HepG2 (cell line): ENCODE measurements around the gene AS3MT. TPM values are rescaled to one million over a fixed set of nuclear protein-coding genes. Genes with fewer than 3 reads are reported as not detected.

ENCODE experiments used
- ARID2 ChIP-seq: sonication (generic); formaldehyde crosslinking; IDR thresholded peaks from 2 replicates; pipeline ENCODE4 v1.8.1; 2022; ENCODE audit warnings: mild to moderate bottlenecking, missing genetic modification reagents, borderline replicate concordance
- ATF7-NPFF ChIP-seq: sonication (generic); formaldehyde crosslinking; IDR thresholded peaks from 2 replicates; pipeline ENCODE4 v1.8.1; 2023; ENCODE audit warnings: mild to moderate bottlenecking, low read depth, missing genetic modification reagents, moderate library complexity
- BCL3 ChIP-seq: sonication (generic); formaldehyde crosslinking; IDR thresholded peaks from 2 replicates; pipeline ENCODE4 v1.5.1; 2020; ENCODE audit warnings: mild to moderate bottlenecking, missing genetic modification reagents, moderate library complexity
- BORCS8-MEF2B ChIP-seq: sonication (generic); formaldehyde crosslinking; IDR thresholded peaks from 2 replicates; pipeline ENCODE4 v1.8.0; 2022; ENCODE audit warnings: mild to moderate bottlenecking, missing genetic modification reagents
- CREM ChIP-seq, 2 experiments: sonication (generic) in 1 of 2; formaldehyde crosslinking in 1 of 2; IDR thresholded peaks; 2 replicates each; pipeline versions ENCODE4 v1.4.0 to v1.6.1; 2016 to 2020; ENCODE audit warnings: antibody characterized with exemption in 1 of 2, mild to moderate bottlenecking in 1 of 2, missing genetic modification reagents in 1 of 2
- GMEB2 ChIP-seq: IDR thresholded peaks from 2 replicates; pipeline ENCODE4 v1.6.1; 2016; ENCODE audit warnings: missing biosample characterization, missing genetic modification reagents, low read depth
- HMG20B ChIP-seq: conservative IDR thresholded peaks from 2 replicates; pipeline ENCODE4 v1.6.1; 2016; ENCODE audit warnings: missing genetic modification reagents, missing compliant biosample characterization
- KAT8 ChIP-seq: IDR thresholded peaks from 2 replicates; pipeline ENCODE4 v1.6.1; 2016; ENCODE audit warnings: missing genetic modification reagents, missing compliant biosample characterization
- LCORL ChIP-seq, 2 experiments: fragments of 450-650 bp in 1 of 2; sonication (generic) in 1 of 2; formaldehyde crosslinking in 1 of 2; IDR thresholded peaks; 2 replicates each; pipeline versions ENCODE4 v1.5.0 to v1.6.1; 2017 to 2020; ENCODE audit warnings: antibody characterized with exemption in 1 of 2, missing genetic modification reagents in 1 of 2
- MZF1 ChIP-seq: sonication (generic); formaldehyde crosslinking; IDR thresholded peaks from 2 replicates; pipeline ENCODE4 v1.8.1; 2023; ENCODE audit warnings: mild to moderate bottlenecking, missing genetic modification reagents, borderline replicate concordance
- NR2F6 ChIP-seq, 2 experiments: IDR thresholded peaks; 2 replicates each; pipeline ENCODE4 v1.6.1; 2016; ENCODE audit warnings: antibody characterized with exemption in 1 of 2, mild to moderate bottlenecking in 1 of 2
- REPIN1 ChIP-seq: sonication (generic); formaldehyde crosslinking; IDR thresholded peaks from 2 replicates; pipeline ENCODE4 v1.8.0; 2022; ENCODE audit warnings: missing genetic modification reagents, low read depth, mild to moderate bottlenecking, borderline replicate concordance
- SRY ChIP-seq: sonication (generic); formaldehyde crosslinking; IDR thresholded peaks from 2 replicates; pipeline ENCODE4 v1.8.0; 2022; ENCODE audit warnings: mild to moderate bottlenecking, missing genetic modification reagents
- TFAP4 ChIP-seq: sonication (generic); IDR thresholded peaks from 2 replicates; pipeline ENCODE4 v1.6.1; 2016; ENCODE audit warnings: low read depth, borderline replicate concordance
- ZBTB2 ChIP-seq: sonication (generic); formaldehyde crosslinking; IDR thresholded peaks from 2 replicates; pipeline ENCODE4 v1.8.0; 2022; ENCODE audit warnings: low read depth, missing genetic modification reagents
- ZNF10 ChIP-seq: sonication (generic); formaldehyde crosslinking; IDR thresholded peaks from 2 replicates; pipeline ENCODE4 v1.4.0; 2020; ENCODE audit warnings: mild to moderate bottlenecking, low read depth, missing genetic modification reagents, borderline replicate concordance
- ZNF253 ChIP-seq: sonication (generic); formaldehyde crosslinking; IDR thresholded peaks from 2 replicates; pipeline ENCODE4 v1.8.0; 2022; ENCODE audit warnings: mild to moderate bottlenecking, missing genetic modification reagents, borderline replicate concordance
- ZNF282 ChIP-seq: fragments of 450-650 bp; IDR thresholded peaks from 2 replicates; pipeline ENCODE4 v1.6.1; 2018; ENCODE audit not compliant: partially characterized antibody
- ZNF564 ChIP-seq: sonication (generic); formaldehyde crosslinking; IDR thresholded peaks from 2 replicates; pipeline ENCODE4 v1.8.1; 2023; ENCODE audit warnings: mild to moderate bottlenecking, missing genetic modification reagents
- ZNF589 ChIP-seq: sonication (generic); formaldehyde crosslinking; conservative IDR thresholded peaks from 2 replicates; pipeline ENCODE4 v1.8.0; 2022; ENCODE audit warnings: mild to moderate bottlenecking, moderate library complexity, missing genetic modification reagents
- ZNF777 ChIP-seq: sonication (generic); formaldehyde crosslinking; IDR thresholded peaks from 2 replicates; pipeline ENCODE4 v1.4.0; 2020; ENCODE audit warnings: missing genetic modification reagents
- polyA plus RNA-seq, 8 experiments: library from polyadenylated mRNA; depleted of rRNA in 3 of 8; stranded (reverse) in 7 of 8; unstranded in 1 of 8; fragments of >200 nt; fragmentation: Illumina TruSeq in 4 of 8; extraction: Trizol in 4 of 8; gene quantifications; 2 replicates each; pipeline versions ENCODE4 v1.2.1 to v1.2.3, GENCODE V29; 2011 to 2016; ENCODE audit warnings: low read depth in 4 of 8, missing spikeins in 1 of 8, mixed read lengths in 1 of 8; ENCODE audit not compliant: insufficient read depth in 1 of 8
- total RNA-seq, 5 experiments: library from RNA; depleted of rRNA; stranded (reverse); fragments of >200 nt; fragmentation: Illumina TruSeq; extraction: Trizol; gene quantifications; 2 replicates each; pipeline ENCODE4 v1.2.3, GENCODE V29; 2016; ENCODE audit warnings: low read depth in 1 of 5

Gene AS3MT
- total and polyA plus RNA-seq, 2 of the 13 experiments (the other 11 are each of a cell fraction or from before 2014, with no cell fraction given): 8.7 to 17.4 TPM

DNA sequence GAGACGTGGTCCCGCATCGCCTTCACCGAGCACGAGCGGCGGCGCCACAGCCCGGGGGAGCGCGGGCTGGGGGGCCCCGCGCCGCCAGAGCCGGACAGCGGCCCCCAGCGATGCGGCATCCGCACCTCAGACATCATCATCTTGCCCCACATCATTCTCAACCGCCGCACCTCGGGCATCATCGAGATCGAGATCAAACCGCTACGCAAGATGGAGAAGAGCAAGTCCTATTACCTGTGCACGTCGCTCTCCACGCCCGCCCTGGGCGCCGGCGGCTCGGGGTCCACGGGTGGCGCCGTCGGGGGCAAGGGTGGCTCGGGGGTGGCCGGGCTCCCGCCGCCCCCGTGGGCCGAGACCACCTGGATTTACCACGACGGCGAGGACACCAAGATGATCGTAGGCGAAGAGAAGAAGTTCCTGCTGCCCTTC lies 49.6 kb downstream of the AS3MT start (continued):
- TF ChIP-seq ZNF10 (CRISPR knock-in tag) (no peak), ARID2 (CRISPR knock-in tag) (0 out of 2 replicates have a peak, but pooled peaks have one; percentile 11), HMG20B (no peak), SRY (CRISPR knock-in tag) (no peak), ZNF777 (CRISPR knock-in tag) (peak; percentile 97), TFAP4 (no peak), ZNF564 (no peak), ZNF282 (no peak), ZNF589 (CRISPR knock-in tag) (no peak), BCL3 (CRISPR knock-in tag) (no peak), KAT8 (CRISPR knock-in tag) (no peak), MZF1 (CRISPR knock-in tag) (no peak), CREM (IDR thresholded peaks at IDR 0.05) (no peak), CREM (CRISPR knock-in tag; IDR thresholded peaks at IDR 0.05) (no peak), ZNF253 (CRISPR knock-in tag) (no peak), REPIN1 (CRISPR knock-in tag) (peak; percentile 37; the same call in 1 of the 2 replicates), ZBTB2 (CRISPR knock-in tag) (0 out of 2 replicates have a peak, but pooled peaks have one; percentile 5), GMEB2 (CRISPR knock-in tag) (no peak), NR2F6 (IDR thresholded peaks at IDR 0.05) (no peak), NR2F6 (CRISPR knock-in tag; IDR thresholded peaks at IDR 0.05) (no peak), ATF7-NPFF (no peak), BORCS8-MEF2B (CRISPR knock-in tag) (no peak), LCORL (IDR thresholded peaks at IDR 0.05) (no peak), LCORL (CRISPR knock-in tag; IDR thresholded peaks at IDR 0.05) (peak; percentile 0; the same call in 1 of the 2 replicates)
